GM12878 (cell line): Measurements from ENCODE around the gene SEPTIN5. TPM values are rescaled to one million over a fixed set of nuclear protein-coding genes. Genes with fewer than 3 reads are reported as not detected.

Experiments
- ATAC-seq: fragments of 200-7000 bp; cut with Tn5 transposase; 3 replicates; pipeline ENCODE4 v1.9.1; 2020; ENCODE audit warnings: mild to moderate bottlenecking, moderate library complexity
- BruUV-seq: library from RNA; stranded (reverse); fragments of 400-500 nt; replicated peaks from 2 replicates; lab custom pipeline; 2021; lab: Mats Ljungman, UMichigan
- CTCF ChIA-PET: fragments of 300-600 bp; sonication (Branson Sonifier 250); formaldehyde crosslinking; extraction: SDS; loops from one replicate; lab custom pipeline; 2021; ENCODE audit warnings: inconsistent platforms; lab: Yijun Ruan, JAX
- POLR2A ChIA-PET: fragments of 350-600 bp; formaldehyde crosslinking; extraction: SDS; loops from one replicate; lab custom pipeline; 2021; ENCODE audit warnings: inconsistent platforms; lab: Charles Lee
- RAD21 ChIA-PET: fragments of 300-600 bp; sonication (Branson Sonifier 250); formaldehyde crosslinking; loops from one replicate; lab custom pipeline; 2023; ENCODE audit warnings: antibody characterized with exemption; ENCODE audit not compliant: unreplicated experiment; lab: Charles Lee
- SMC1A ChIA-PET: fragments of 300-600 bp; sonication (Branson Sonifier 250); formaldehyde crosslinking; loops from one replicate; lab custom pipeline; 2023; ENCODE audit not compliant: unreplicated experiment, uncharacterized antibody; lab: Charles Lee
- DNase-seq: peaks from one replicate; pipeline ENCODE4 v3.0.0-alpha.2; 2011; ENCODE audit warnings: low read depth, low spot score
- FAIRE-seq: peaks from 3 replicates; lab custom pipeline; 2011; peaks lifted over from hg19 to GRCh38; lab: Jason Lieb, UNC
- H2AFZ ChIP-seq: 2 replicates; pipeline ENCODE4 v1.6.0; 2011; ENCODE audit warnings: low read depth, low read length, control low read depth; ENCODE audit not compliant: control insufficient read depth
- H3K27ac ChIP-seq: 2 replicates; pipeline ENCODE4 v1.5.1; 2011; ENCODE audit warnings: control low read depth; ENCODE audit not compliant: control insufficient read depth, insufficient read depth
- H3K27me3 ChIP-seq, 2 experiments: replicated peaks in 1 of 2; 2 replicates each; pipeline versions ENCODE4 v1.6.0 to v1.6.1; 2011; ENCODE audit warnings: low read length in 1 of 2; ENCODE audit not compliant: control insufficient read depth in 2 of 2, insufficient read depth in 2 of 2
- H3K36me3 ChIP-seq, 2 experiments: 2 replicates each; pipeline ENCODE4 v1.5.1; 2011; ENCODE audit warnings: low read length in 1 of 2; ENCODE audit not compliant: control insufficient read depth in 2 of 2, insufficient read depth in 2 of 2
- H3K4me1 ChIP-seq: 2 replicates; pipeline ENCODE4 v1.6.1; 2011; ENCODE audit warnings: mild to moderate bottlenecking, low read length, moderate library complexity, mixed read lengths; ENCODE audit not compliant: control insufficient read depth, insufficient read depth
- H3K4me2 ChIP-seq: 2 replicates; pipeline ENCODE4 v1.6.0; 2011; ENCODE audit warnings: control low read depth; ENCODE audit not compliant: control insufficient read depth, insufficient read depth
- H3K4me3 ChIP-seq: fragments of 200-600 bp; sonication (generic); 2 replicates; pipeline ENCODE4 v1.5.1; 2016
- H3K79me2 ChIP-seq: 2 replicates; pipeline ENCODE4 v1.6.0; 2011; ENCODE audit warnings: low read length; ENCODE audit not compliant: control insufficient read depth, insufficient read depth
- H3K9ac ChIP-seq: 2 replicates; pipeline ENCODE4 v1.8.0; 2011; ENCODE audit warnings: low read length, control low read depth, mixed read lengths; ENCODE audit not compliant: control insufficient read depth, insufficient read depth
- H3K9me3 ChIP-seq: replicated peaks from 3 replicates; pipeline ENCODE4 v1.5.1; 2011; ENCODE audit warnings: mild to moderate bottlenecking, low read length; ENCODE audit not compliant: control insufficient read depth, insufficient read depth
- H4K20me1 ChIP-seq: 2 replicates; pipeline ENCODE4 v1.6.0; 2011; ENCODE audit not compliant: control insufficient read depth, insufficient read depth
- WGBS: methylation state at CpG from one replicate; pipeline ENCODE4 v1.1.6; 2016; ENCODE audit warnings: low lambda C conversion rate; ENCODE audit not compliant: insufficient replicate concordance, insufficient coverage; ENCODE audit errors: missing lambda C conversion rate; 5-methylcytosine and 5-hydroxymethylcytosine counted together
- in situ Hi-C: fragments of 300-500 bp; cut with MboI; formaldehyde crosslinking; loops from 9 replicates; pipeline ENCODE4 v1.14.3; 2018; ENCODE audit warnings: mixed read lengths
- intact Hi-C: fragments of 100-400 bp; cut with micrococcal nuclease; formaldehyde crosslinking; loops from one replicate; pipeline ENCODE4 v1.14.2; 2022; ENCODE audit not compliant: unreplicated experiment
- polyA plus RNA-seq, 11 experiments: library from polyadenylated mRNA; depleted of rRNA in 4 of 11; unstranded in 6 of 11; stranded (reverse) in 5 of 11; fragments of >200 nt; fragmentation: Nextera tagmentation in 4 of 11; fragmentation: Illumina TruSeq in 1 of 11; extraction: Ambion mirVana in 4 of 11; extraction: Trizol in 1 of 11; gene quantifications; 1 replicate in 1 of 11; 2 replicates in 10 of 11; pipeline versions ENCODE4 v1.2.1 to v1.2.3, GENCODE V29; 2011 to 2016; ENCODE audit warnings: inconsistent platforms in 2 of 11, missing spikeins in 2 of 11, low read depth in 1 of 11
- total RNA-seq, 4 experiments: library from RNA; depleted of rRNA in 3 of 4; stranded (reverse); fragments of >200 nt in 3 of 4; fragmentation: Illumina TruSeq in 1 of 4; extraction: Trizol in 1 of 4; gene quantifications; 2 replicates each; pipeline versions ENCODE4 v1.2.1 to v1.2.3, GENCODE V29; 2013 to 2021
- TF ChIP-seq, protein P1 (sequence below): fragments of 450-650 bp; IDR thresholded peaks from 2 replicates; pipeline ENCODE4 v1.6.1; 2017; ENCODE audit warnings: mild to moderate bottlenecking
- TF ChIP-seq, protein P2 (sequence below): IDR thresholded peaks from 2 replicates; pipeline ENCODE4 v1.6.1; 2012; ENCODE audit warnings: low read depth, low read length, improper control_type of control experiment
- TF ChIP-seq, protein P3 (sequence below): IDR thresholded peaks from 2 replicates; pipeline ENCODE4 v1.6.1; 2011; ENCODE audit warnings: borderline replicate concordance, low read depth, mild to moderate bottlenecking, moderate library complexity, low read length; ENCODE audit not compliant: insufficient read depth, poor library complexity, severe bottlenecking

The SEPTIN5 gene
- total and polyA plus RNA-seq, 10 of the 15 experiments (the other 5 are each of a cell fraction or from before 2014, with no cell fraction given), result 0.13 to 1.1 (median 0.34) TPM; not detected in 5

DNA sequence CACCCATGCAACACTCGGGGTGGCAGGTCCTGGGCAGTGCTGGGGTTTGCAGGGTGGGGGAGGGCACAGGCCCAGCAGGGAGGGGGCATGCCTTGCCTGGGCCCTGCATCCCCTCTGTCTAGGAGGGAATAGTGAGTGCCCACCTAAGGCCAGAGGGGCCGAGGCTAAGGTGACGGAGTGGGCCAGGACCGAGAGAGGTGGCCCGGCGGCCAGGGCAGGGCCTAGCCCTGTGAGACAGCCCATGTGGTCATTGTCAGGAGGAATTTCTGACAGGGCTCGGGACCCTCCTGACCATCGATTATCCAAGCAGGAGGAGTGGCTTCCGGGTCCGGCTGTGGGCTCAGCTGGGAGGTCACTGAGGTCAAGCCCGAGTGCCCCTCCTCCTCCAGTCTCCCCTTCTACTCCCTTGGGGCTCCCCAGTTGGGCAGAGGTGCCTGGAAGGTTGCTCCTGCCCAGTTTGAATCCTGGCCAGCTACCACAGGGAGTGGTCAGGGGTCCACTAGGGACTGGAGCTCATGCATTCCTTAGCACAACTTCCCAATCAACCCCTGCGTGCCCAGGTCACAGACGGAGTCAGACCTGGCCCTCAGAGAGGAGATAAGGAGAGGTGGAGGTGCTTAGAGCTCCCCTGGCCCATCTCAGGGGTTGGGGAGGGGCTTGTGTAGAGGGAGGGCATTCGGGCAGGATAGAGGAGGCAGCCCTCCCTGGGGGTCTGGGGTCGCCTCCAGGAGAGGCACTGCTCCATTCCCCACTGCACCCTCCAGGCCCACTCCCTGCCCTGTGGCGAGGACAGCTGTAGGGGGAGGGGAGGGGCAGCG lies 23.8 kb downstream of the SEPTIN5 start (continued):
- TF ChIP-seq, protein P1, sequence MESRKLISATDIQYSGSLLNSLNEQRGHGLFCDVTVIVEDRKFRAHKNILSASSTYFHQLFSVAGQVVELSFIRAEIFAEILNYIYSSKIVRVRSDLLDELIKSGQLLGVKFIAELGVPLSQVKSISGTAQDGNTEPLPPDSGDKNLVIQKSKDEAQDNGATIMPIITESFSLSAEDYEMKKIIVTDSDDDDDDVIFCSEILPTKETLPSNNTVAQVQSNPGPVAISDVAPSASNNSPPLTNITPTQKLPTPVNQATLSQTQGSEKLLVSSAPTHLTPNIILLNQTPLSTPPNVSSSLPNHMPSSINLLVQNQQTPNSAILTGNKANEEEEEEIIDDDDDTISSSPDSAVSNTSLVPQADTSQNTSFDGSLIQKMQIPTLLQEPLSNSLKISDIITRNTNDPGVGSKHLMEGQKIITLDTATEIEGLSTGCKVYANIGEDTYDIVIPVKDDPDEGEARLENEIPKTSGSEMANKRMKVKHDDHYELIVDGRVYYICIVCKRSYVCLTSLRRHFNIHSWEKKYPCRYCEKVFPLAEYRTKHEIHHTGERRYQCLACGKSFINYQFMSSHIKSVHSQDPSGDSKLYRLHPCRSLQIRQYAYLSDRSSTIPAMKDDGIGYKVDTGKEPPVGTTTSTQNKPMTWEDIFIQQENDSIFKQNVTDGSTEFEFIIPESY, result no peak
- TF ChIP-seq, protein P2, sequence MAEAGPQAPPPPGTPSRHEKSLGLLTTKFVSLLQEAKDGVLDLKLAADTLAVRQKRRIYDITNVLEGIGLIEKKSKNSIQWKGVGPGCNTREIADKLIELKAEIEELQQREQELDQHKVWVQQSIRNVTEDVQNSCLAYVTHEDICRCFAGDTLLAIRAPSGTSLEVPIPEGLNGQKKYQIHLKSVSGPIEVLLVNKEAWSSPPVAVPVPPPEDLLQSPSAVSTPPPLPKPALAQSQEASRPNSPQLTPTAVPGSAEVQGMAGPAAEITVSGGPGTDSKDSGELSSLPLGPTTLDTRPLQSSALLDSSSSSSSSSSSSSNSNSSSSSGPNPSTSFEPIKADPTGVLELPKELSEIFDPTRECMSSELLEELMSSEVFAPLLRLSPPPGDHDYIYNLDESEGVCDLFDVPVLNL, result no peak
- TF ChIP-seq, all 136 proteins: peak for 0

DNA sequence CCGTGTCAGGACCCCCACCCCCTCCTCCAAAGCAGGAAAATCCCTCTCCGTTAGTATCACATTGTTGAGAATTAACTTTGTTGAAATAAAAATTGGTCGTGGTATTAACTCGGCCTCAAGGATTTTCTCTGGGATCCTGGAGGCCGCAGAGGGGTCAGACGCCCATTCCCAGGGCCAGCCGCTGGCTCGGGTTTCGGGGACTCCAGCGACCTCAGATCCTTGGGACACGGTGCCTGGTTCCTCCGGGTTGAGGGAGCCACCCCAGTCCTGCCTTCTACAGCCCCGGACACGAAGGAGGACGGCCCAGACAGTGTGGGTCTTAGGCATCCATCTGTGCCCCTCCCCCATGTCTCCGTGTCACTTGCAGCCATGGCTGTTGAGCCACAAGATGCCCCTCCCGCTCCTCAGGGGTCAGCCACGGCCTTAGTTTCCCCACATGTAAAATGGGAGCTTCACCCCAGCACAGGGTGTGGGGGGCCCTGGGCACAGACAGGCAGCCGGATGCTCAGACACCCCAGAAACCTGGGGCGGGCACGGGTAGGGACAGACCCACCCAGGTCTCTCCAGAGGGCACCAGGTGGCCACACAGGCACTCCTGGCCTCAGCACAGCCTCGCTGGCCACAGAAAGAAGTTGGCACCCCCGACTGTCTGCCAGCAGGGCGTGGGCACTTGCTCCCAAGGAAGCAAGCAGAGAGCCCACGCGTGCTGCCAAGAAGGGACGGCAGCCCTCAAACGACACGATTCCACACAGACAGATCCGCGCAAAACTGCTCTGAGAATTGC lies 24.6 kb downstream of the SEPTIN5 start:
- in situ Hi-C loops, result no loop called here
- ChIA-PET SMC1A (no interaction called here), POLR2A (no interaction called here), CTCF (interaction anchor here (1.4 kb wide), 1 partner anchor 8 kb away, joined by 3 read pairs; no protein-coding TSS in a partner anchor), RAD21 (no interaction called here)
- Histone ChIP-seq H3K9ac (no peak overlapping the region), H3K27ac (no peak overlapping the region), H2AFZ (no peak overlapping the region), H3K36me3 (no peaks in the 10 kb centered on the region), H3K79me2 (no peaks in the 10 kb centered on the region), H3K9me3 (no peaks in the 10 kb centered on the region), H4K20me1 (no peaks in the 10 kb centered on the region; the same call in 1 of the 2 replicates), H3K27me3 (no peaks in the 10 kb centered on the region), H3K4me1 (no peaks in the 10 kb centered on the region), H3K4me3 (no peak overlapping the region), H3K4me2 (no peak overlapping the region)
- no TSS peak for BruUV-seq
- ATAC-seq, result no peak
- intact Hi-C loops, result no loop called here
- WGBS, result 45% methylated on average over 31 of the region's 31 CpGs
- TF ChIP-seq, protein P3, sequence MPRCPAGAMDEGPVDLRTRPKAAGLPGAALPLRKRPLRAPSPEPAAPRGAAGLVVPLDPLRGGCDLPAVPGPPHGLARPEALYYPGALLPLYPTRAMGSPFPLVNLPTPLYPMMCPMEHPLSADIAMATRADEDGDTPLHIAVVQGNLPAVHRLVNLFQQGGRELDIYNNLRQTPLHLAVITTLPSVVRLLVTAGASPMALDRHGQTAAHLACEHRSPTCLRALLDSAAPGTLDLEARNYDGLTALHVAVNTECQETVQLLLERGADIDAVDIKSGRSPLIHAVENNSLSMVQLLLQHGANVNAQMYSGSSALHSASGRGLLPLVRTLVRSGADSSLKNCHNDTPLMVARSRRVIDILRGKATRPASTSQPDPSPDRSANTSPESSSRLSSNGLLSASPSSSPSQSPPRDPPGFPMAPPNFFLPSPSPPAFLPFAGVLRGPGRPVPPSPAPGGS, result no peak
- no peak for DNase-seq
- no peak for FAIRE-seq
